ENCODE data around the gene NELL2. TPM values are rescaled to one million over a fixed set of nuclear protein-coding genes. Genes with fewer than 3 reads are reported as not detected.

NELL2 gene
- total RNA-seq, 1 donor from 2014 or later = 0.20 TPM

DNA sequence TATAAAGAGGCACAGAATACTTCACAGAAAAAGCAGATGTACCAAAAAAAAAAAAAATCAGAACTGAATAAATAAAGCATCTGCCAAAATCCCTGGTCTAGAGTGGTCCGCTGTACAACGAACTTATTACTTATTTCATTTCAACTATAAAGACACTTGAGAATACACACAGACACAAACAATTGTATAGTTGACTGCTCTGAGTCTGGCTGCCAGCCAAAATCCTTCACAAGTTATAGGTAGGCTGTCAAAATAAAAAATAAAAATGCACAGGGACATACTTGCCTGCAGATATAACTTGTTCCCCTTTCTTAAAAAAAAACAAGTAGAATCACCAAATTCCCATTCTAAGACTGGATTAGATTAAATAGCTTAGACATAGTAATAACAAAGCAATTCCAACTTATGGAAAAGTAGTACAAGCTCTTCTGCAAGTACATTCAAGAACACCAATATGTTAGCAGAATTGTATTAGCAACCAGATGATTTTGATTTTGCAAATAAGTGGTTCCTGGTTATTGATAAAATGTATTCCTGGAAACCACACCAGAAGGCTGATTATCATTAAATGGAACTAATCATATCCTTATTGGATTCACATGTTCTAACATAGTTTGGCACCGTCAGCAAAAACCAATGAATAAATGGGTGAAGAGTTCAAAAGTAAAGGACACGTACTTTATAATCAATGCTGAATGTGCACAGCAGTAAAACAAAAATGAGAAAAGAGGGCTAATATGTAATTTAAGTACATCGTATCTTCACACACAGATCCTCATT is 248.5 kb downstream of the NELL2 start:
- no peak for DNase-seq (ENCODE audit: low read depth, low spot score)

DNA sequence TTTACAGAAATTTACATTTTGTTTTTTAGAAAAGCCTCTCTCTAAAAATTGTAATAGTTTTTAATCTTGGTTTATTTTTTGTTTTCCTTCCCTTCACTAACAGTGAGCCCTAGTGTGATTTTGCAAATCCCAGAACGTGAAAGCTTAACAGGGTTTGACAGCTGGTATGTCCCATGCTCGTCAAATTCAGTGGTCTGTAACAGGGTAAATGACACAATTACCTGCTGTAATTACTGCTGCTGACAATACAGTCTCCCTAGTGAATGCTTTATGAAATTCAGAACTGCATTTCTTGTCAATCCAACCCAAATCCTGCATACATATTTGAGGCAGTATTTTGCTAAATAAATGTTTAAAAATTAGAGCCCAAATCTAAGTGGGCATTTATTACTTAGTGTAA is 249.2 kb downstream of the NELL2 start:
- no peak for DNase-seq (ENCODE audit: low read depth, low spot score)

DNA sequence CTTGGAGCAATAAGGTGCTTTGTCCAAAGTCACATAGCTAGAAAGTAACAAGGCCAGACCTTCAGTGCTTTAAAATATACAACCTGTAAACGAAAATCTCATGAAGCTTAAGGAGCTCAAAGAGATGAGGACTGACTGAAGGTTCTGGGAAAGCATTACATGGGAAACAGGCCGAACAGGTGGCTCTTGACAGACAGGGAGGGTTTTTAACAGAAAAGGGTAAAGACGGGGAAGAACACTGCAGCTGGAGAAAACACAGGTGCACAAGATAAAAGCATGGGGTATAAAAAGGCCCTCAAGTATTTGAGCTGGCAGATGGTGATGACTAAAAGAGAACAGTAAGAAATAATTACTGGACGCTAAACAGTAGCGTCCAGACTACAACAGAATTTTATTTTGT is 257.2 kb downstream of the NELL2 start:
- no peak for DNase-seq (ENCODE audit: low read depth, low spot score)

DNA sequence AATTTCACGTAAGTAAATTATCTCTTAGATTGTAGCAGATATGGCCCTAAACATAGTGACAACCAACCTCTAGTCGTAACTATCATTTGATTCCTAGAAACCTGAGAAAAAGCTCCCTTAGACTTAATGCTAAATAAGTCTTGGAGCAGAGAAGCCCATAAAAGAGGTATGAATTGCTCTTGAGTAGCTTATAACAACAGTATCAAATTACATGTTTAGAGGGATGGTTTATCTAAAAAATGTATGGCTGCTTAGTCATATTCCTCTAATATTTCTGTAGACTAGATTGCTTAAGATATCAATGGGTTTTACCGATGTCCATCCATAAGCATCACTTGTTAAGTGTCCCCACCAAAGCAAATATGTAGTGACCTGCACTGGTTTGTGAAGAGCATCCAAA is 259.7 kb downstream of the NELL2 start:
- no peak for DNase-seq (ENCODE audit: low read depth, low spot score)

DNA sequence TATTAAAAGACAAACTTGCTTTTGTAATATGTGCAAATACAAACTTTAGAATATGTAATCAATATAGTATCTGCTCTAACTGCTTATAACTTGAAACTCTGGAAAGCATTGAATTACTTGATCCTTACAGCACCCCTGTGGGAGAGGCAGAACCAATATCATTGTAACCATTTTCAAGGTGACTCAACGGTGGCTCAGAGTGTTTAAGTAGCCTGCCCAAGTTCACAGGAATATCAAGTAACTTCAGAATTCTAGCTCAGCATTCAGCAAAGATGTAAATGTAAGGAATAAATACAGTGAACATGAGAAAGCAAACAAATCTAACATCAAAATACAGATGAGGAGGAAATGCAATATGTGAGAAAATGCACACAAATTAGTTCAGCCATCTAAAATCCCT is 264.6 kb downstream of the NELL2 start:
- DNase-seq (ENCODE audit: low read depth, low spot score) = no peak

DNA sequence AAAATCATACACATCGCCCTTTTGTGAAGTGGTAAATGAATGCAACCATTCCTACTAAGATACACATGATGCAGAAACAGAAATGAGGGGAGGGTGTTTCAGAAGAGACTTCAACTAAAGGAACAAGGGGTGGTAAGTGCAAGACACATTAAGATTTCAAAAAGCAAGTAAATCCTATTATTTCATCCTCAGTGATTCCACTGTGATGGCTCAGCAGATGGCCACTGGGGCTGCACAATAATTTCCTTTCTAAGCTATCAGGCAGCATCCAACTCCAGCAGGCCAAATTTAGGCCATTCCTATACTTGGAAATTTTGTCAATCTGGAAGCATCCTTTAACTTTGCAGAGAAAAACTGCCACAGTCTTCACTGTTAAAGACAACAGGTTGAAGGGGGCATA is 272.4 kb downstream of the NELL2 start:
- no peak for DNase-seq (ENCODE audit: low read depth, low spot score)

DNA sequence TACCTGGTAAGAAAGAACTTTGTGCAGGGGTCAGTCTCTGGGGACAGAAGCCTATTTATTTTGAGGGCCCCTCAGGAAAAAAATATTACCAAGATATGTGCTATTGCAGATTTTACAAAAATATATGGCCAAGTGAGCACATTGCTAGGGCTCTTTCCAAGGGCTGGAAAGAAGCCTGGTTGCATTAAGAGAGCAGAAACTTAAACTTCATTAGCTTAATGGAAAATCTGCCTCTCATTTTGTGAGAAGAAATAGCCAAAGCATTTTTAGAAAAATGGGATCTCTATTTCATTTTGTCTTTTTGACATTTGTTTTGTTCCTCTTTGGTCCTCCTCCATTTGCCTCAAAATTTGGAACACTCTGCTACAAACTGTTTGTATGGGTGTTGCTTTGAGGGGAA is 283.5 kb downstream of the NELL2 start:
- DNase-seq (ENCODE audit: low read depth, low spot score) = no peak

DNA sequence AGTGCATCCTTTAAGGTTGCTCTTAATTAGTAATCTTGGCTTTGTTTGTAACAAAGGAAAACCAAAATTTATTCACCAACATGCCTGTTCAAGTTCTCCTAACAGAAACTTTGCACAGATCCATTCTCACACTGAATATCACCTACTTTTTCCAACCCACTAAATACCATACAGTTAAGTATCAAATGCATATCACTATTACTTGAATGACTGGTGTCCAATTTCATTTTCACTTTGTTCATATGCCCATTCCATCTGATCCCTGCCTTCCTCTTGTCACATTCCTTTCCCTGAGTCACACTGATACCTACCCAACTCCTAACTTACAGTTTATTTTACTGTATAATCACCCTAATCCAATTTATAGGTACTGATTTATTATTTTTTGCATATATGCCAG is 286.4 kb downstream of the NELL2 start:
- no peak for DNase-seq (ENCODE audit: low read depth, low spot score)

DNA sequence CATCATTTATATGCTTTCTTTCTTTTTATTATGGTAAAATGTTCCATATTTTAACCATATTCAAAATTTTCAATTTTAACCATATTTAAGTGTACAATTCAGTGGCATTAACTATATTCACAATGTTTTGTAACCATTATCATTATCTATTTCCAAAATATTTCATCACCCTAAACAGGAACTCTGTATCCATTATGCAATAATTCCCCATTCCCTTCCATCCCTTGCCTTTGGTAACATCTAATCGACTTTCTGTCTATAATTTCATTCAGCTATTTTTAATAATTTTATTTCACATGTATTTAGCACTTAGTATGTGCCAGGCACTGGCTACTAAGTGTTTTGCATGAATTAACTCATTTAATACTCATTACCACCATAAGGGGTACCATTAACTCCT is 287.5 kb downstream of the NELL2 start:
- DNase-seq (ENCODE audit: low read depth, low spot score) = no peak

DNA sequence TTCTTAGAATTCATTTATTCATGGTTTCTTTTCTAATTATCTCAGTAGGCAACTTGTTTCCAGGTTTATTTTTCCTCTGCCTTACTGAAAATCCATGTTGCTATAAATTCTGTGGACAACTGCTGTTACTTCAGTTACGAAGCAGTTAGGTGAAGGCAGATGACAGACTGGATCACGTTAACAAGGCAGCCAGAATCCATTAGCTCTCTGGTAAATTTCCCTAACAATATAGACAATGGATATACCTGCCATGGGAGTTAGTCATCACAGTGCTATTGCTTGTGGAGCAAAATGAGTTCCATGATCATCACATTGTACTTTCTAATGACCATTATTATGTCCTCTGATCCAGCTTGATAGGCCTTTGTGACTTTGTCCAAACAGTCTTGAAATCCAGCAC is 291.5 kb downstream of the NELL2 start:
- DNase-seq (ENCODE audit: low read depth, low spot score) = no peak

DNA sequence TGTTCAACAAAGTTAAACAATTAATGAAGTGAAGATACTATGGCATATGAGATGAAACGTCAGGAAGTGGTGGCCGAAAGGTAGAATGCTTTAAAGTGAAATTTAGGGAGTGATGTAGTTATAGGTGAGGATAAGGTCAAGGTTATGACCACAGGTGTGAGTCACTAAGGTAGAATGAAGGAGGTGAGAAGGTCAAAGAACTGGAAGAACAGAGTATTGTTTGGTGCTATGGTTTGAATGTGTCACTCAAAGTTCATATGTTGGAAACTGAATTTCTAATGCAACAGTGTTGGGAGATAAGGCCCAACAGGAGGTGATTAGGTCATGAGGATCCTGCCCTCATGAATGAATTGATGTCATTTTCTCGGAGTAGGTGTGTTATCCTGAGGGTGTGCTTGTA is 293.6 kb downstream of the NELL2 start:
- no peak for DNase-seq (ENCODE audit: low read depth, low spot score)

DNA sequence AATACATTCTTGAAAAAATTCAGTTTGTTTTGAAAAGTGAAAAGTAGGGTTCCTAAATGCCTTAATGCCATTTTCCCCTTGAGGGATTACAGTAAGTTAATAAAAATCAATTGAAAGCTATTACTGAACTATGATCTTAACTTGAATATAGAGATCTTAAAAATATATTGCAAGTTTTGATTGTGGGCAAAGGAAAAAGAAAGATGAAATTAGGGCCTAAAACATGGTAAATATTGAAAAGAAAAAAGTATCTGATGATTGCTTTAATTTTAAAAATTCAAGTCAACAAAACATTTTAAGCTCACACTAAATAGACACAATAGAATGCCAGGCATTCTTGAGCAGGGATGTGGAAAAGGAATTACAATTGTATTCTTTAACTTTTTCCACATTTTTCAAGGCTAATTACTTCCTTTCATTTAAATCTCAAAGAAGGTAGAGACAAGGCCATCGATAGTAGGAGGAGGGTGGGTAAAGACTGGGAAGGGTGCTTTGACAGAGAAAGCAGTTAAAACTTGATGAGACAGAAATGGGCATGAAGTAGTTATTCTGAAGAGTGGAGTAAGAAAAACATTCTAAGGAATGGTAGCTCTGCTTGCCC is 294.4 kb downstream of the NELL2 start:
- DNase-seq (ENCODE audit: low read depth, low spot score) = no peak

DNA sequence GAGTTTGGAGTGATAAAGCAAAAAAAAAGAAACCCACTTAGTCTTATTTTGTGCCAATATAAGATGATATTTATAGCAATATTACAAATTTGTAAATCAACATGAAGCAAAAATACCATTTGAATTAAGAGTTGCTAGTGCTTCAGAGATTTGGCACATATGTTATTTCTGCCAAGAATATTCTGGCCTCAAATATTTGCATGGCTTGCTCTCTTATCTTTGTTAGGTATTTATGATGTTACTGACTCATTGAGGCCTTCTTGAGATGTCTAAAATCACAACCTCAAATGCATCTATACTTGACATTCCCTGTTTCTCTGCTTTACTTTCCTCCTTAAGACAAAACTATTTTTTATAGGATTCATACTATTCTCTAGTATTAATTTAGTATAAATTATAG is 301.5 kb downstream of the NELL2 start:
- no peak for DNase-seq (ENCODE audit: low read depth, low spot score)

DNA sequence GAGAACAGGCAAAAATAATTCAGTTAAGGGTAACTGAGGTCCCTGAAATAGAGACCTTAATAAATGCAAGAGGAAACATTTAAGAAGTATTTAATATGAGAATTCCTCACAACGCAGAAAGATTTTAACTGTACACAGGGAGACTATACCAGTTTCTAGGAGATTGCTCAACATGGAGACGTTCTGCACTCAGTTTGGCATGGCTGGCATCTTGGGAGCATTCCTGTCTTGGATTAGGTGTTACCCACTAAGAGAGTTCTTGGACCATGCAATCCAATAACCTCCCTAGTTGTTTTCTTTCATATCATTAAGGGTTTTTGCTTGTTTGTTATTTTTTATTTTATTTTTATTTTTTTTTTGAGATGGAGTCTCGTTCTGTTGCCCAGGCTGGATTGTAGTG is 302.4 kb downstream of the NELL2 start:
- no peak for DNase-seq (ENCODE audit: low read depth, low spot score)

DNA sequence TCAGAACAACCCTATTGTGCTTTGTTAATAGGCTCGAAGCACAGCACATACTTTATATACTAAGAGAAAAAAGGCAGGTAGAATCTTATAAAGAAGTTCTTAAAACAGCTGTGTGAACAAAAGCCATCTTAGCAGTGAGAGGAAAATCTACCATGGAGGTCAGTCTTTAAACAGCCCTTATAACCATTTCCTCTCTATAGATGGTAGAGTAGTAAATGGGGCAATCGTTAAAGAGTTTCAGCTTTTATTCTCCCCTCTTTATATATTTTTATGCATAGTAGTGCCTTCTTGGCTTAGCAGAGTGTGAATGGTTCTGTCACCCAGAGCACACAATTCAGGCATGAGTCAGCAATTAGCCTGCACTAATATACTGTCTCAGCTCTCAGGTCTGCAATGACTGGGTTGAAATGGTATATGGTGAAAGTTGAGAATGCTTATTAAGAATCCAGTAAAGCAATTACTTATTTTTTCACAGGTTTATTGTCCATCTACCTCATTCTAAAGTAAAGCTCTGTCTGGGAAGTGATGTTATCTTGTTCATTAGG is 305.0 kb downstream of the NELL2 start:
- no peak for DNase-seq (ENCODE audit: low read depth, low spot score)

DNA sequence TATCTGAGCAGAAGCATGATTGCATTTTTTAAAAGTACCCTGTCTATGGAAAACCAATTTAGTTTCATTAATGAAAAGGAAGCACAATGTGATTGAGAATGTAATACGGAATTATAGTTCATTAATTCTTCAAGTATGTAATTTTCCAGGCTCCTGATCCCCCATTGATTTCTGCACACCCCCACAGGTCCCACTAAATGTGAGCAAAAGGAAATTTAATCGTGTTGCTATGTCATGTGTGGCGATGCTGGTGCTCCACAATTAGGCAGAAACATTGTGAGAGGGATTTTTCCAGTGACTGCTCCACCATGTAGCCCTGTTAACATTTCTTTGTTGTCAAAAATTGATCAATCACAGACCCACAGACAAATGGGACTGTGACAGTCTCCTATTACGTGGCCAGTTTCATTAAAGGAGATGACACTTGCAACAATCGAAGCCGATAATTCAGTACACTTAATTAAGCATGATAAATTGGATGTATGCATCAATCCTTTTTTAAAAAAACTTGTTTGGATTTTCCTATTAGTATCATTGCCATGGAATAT is 306.0 kb downstream of the NELL2 start:
- DNase-seq (ENCODE audit: low read depth, low spot score) = no peak

DNA sequence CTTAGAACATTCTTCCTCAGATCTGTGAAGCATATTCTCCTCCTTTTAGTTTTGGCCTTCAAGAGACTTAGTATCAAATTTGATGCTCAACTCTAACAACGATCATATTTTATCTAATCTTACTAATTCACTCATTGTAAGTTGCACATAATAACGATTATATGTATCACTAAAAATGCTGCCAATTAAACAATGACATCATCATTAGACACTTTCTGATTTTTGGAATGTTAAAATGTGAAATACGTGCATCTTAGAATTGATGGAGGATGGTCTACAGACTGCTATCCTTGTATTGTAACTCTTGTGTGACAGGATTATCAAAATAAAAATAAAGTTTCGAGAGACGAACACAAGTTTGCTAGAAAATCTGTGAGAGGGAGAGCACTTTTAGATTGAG is 311.0 kb downstream of the NELL2 start:
- DNase-seq (ENCODE audit: low read depth, low spot score) = no peak

DNA sequence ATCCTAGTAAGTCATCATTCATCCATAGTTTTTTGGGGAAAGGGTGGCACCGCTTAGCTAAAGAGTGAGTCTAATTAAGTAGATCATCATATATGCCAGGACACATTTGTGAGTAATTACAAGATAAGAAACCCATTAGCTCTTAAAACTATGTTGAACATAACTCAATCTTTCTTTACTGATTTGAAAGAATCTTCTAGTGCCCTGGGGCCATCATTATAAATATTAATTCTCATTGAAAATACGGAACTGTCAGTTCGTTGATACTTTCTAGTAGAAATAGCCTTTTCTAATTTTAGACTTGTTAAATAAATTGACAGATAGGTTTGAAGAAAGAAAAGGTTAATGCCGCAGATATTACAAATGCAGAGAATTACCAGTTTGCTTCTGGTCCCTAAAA is 312.6 kb downstream of the NELL2 start:
- no peak for DNase-seq (ENCODE audit: low read depth, low spot score)

DNA sequence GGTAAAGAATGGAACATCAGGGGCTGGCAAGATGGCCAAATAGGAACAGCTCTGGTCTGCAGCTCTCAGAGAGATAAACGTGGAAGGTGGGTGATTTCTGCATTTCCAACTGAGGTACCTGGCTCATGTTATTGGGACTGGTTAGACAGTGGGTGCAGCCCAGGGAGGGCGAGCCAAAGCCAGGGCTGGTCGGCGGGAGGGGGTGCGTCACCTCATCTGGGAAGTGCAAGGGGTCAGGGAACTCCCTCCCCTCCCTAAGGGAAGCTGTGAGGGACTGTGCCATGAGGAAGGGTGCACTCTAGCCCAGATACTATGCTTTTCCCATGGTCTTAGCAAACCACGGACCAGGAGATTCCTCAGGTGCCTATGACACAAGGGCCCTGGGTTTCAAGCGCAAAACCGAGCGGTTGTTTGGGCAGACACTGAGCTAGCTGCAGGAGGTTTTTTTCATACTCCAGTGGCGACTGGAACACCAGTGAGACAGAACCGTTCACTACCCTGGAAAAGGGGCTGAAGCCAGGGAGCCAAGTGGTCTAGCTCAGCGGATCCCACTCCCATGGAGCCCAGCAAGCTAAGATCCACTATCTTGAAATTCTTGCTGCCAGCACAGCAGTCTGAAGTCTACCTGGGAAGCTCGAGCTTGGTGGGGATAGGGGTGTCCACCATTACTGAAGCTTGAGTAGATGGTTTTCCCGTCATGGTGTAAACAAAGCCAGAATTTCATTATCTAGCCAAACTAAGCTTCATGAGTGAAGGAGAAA is 317.6 kb downstream of the NELL2 start:
- no peak for DNase-seq (ENCODE audit: low read depth, low spot score)

DNA sequence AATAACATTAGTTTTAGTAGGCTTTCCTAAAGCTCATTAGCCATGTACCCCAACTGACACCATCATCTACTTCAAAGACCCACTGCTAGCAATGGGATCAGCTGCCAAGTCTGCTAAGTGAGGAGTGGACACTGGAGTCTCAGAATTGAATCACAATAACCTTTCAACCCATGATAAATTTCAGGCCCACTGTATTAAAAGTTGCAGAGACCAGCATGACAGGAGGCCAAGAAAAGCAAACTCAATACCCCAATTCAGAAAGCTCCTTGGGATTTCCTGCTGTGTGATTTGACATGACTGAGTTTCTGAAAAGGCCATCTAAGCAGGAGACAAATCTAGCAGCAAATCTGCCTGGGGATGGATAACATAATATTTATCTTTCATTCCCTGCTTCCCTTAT is 320.7 kb downstream of the NELL2 start:
- no peak for DNase-seq (ENCODE audit: low read depth, low spot score)

DNA sequence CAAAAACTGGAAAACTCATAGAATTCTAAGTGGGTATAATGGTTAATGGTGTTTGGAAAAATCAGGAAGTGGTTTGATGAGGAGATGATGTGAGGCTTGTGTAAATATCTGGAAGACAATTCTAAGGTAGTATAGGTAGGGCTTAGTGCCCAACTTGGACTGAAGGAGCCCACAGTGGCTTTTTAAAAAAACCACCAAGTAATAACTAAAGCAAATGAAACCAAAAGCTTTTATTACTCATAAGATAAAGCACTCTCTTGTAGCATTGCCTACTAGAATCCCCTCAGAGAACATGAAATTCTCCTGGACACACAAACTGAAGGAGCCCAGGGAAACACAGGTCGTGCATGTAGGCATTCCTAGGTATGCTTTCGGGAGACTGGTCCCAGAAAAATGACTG is 324.5 kb downstream of the NELL2 start:
- DNase-seq (ENCODE audit: low read depth, low spot score) = no peak

DNA sequence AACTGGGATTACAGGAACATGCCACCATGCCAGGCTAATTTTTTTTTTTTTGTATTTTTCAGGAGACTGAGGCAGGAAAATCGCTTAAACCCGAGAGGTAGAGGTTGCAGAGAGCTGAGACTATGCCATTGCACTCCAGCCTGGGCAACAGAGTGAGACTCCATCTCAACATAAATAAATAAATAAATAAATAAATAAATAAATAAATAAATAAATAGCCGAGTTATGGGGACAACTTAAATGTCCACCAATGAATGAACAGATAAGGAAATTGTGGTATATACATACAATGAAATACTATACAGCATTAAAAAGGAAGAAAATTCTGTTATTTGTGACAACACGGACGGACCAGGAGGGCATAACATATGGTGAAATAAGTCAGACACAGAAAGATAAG is 325.7 kb downstream of the NELL2 start:
- DNase-seq (ENCODE audit: low read depth, low spot score) = no peak
